Breast epithelium (tissue), 3 donors: Measurements from ENCODE around the gene MICALL1.

Source experiments
- CTCF ChIP-seq, 3 donors: fragments of 450-650 bp; IDR thresholded peaks; one replicate each; pipeline ENCODE4 v1.5.1; 2016 to 2017; ENCODE audit warnings: antibody characterized with exemption in 3 of 3, mild to moderate bottlenecking in 3 of 3, moderate library complexity in 3 of 3
- POLR2AphosphoS5 ChIP-seq, 3 donors: sonication (generic); formaldehyde crosslinking; IDR thresholded peaks; one replicate each; pipeline ENCODE4 v1.6.1; 2017; ENCODE audit warnings: antibody characterized with exemption in 3 of 3

GRCh38 chr22:37943136-37943824 lies 37.2 kb downstream of the MICALL1 start:
- no peak for TF ChIP-seq CTCF (IDR thresholded peaks at IDR 0.05)
- no peak for TF ChIP-seq POLR2AphosphoS5 (IDR thresholded peaks at IDR 0.05)
